GM18873 (cell line): ENCODE results near the gene CLCN7.

Source experiments
- ATAC-seq: cut with Tn5 transposase; IDR thresholded peaks from one replicate; pipeline ENCODE4 v1.9.1; 2021; ENCODE audit warnings: mild to moderate bottlenecking, moderate library complexity, moderate number of reproducible peaks; ENCODE audit not compliant: unreplicated experiment, low FRiP score

CLCN7 gene

DNA sequence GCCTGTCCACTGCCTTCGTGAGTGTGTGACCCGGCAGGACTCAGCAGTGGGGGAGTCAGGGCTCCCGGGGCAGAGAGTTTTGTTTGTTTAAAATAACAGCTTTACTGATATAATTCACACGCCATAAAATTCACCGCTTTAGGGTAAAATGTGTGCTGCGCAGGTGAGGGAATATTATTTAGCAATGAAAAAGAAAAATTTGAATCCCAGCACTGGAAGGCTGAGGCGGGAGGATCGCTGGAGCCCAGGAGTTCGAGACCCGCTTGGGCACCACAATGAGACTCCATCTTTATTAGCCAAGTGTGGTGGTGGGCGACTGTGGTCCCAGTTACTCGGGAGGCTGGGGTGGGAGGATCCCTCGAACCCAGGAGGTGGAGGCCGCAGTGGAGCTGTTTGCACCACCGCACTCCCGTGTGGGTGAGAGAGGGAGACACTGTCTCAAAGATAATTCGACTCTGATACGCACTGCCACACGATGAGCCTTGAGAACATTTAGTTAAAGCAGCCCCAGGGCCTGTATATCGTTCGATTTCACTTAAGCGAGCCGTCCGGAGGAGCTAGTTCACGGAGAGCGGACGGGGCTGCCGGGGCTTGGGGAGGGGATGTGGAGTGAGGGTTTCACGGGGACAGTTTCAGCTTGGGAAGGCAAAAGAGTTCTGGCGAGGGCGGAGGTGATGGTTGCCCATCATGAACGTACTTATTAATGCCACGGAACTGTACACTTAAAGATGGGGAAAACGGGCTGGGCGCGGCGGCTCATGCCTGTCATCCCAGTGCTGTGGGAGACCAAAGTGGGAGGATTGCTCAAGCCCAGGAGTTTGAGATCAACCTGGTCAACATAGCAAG lies 28.5 kb upstream of the CLCN7 start:
- no peak for ATAC-seq

- no peak for ATAC-seq
Measured at GRCh38 chr16:1502092-1503004, 27.5 kb upstream of the CLCN7 start.

DNA sequence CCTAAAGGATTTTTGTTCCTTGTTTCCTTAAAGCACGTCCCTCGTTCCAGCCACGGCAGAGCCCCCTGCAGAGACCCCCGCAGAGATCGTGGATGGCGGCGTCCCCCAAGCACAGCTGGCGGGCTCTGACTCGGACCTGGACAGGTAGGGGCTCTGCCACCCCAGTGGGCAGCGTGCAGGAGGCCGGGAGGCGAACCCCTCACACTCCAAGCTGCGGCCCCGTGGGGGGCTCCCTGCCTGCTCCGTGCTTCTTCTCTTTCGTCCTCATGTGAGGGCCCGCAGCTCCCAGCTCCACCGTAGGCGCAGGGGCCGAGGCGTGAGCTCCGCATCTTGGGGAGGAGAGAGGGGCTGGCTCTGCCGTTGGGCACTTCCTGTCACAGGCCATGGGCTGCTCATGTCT lies 26.8 kb upstream of the CLCN7 start:
- no peak for ATAC-seq

- ATAC-seq = no peak
Measured at GRCh38 chr16:1500465-1501150, 25.8 kb upstream of the CLCN7 start.

DNA sequence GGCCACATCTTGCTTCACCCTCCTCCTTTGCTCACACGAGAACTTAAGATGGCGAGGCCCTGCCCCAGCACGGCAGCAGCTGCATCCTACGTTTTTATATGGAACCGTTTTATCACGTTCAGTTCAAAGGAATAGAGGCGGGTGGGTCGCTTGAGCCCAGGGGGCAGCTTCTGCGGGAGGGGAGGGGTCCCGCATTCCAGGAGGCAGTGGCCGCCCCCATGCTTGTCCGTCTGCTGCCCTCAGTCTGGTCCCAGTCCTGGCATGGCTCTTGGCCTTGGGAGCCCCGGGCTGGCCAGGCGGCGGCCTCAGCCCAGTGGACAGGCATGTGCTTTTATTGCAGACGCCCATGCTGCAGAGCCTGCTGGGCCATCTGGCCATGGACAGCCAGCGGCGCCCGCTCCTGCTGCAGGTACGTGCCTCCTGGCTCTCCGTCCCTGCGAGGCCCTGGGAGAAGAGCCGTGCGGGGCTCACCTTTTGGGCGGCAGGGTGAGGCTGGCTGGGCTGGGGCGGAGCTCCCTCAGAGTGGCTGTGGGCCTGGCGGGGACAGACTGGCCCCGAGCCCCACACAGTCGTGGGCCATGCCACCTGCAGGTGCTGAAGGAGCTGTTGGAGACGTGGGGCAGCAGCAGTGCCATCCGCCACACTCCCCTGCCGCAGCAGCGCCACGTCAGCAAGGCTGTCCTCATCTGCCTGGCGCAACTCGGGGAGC lies 25.1 kb upstream of the CLCN7 start:
- no peak for ATAC-seq

GRCh38 chr16:1498899-1499676 lies 24.3 kb upstream of the CLCN7 start:
- ATAC-seq = no peak

GRCh38 chr16:1497014-1497598 lies 22.3 kb upstream of the CLCN7 start:
- ATAC-seq = no peak

GRCh38 chr16:1496464-1496863 lies 21.6 kb upstream of the CLCN7 start:
- no peak for ATAC-seq

GRCh38 chr16:1495889-1496262 lies 21.0 kb upstream of the CLCN7 start:
- ATAC-seq = no peak

GRCh38 chr16:1495211-1495888 lies 20.5 kb upstream of the CLCN7 start:
- ATAC-seq = no peak

DNA sequence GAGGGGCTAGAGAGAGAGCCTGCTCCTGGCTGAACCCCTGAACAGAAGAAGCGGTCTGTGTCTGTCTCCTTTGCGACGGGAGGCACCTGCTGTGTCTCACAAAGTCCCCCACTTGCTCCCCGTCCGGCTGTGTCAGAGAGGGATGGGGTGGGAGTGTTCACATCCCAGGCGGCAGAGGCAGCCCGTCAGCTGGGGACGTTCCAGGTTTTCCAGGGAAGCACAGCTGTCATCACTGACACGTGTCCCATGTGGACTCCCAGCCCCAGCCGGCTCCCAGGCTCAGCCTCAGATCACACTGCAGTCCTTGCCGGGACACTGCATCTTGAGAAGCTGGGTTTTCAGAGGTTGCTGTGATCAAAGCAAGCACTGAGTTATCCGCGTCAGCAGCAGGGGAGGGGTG lies 19.9 kb upstream of the CLCN7 start:
- ATAC-seq = no peak

GRCh38 chr16:1494129-1494640 lies 19.4 kb upstream of the CLCN7 start:
- ATAC-seq = no peak

DNA sequence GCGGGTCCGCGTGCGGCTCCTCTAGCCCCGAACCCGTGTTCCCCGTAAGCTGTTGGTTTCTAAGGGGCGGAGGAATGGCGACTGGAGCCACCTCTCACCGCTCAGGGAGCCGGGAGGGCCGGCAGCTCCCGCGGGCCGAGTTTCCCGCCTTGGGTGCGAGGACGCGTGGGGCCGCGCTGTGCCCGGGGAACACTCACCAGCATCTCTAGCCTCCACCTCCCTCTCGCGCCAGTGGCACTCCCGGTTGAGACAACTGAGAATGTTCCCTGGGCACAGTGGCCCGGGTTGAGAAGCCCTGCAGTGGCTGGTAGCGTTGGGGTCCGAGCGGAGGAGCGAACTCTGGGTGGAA lies 18.9 kb upstream of the CLCN7 start:
- ATAC-seq = no peak

- peak; percentile 40 for ATAC-seq
Measured at GRCh38 chr16:1492923-1493745, 18.3 kb upstream of the CLCN7 start, which contains the start of gene TELO2. TELO2 (plus strand) TSS chr16:1493360; CDS start chr16:1494282, 922 bp downstream.

- ATAC-seq = no peak
Measured at GRCh38 chr16:1492082-1492922, 17.5 kb upstream of the CLCN7 start.

DNA sequence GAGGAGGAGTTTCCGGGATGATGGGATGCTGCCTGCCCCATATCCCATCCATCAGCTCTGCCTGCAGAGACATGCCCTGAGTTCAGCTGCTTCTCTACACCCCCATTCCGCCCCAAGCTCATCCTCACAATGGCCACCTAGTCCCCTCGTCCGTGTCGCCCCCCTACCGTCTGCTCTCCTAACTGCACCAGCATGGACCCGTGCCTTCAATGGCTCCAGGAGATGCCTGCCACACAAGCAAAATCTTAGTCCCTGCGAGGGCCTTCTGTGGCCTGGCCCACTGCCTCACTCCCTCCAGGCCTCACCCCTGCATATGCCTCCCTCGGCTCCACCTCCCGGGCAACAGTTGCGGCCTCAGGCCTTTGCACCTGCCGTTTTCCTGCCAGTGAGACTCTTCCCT lies 16.5 kb upstream of the CLCN7 start:
- no peak for ATAC-seq

- ATAC-seq = no peak
Measured at GRCh38 chr16:1489077-1489476, 14.2 kb upstream of the CLCN7 start.
